NCI-H1092 (cell line): ENCODE results near the gene ABLIM2.

ENCODE experiments used
- DNase-seq: peaks from one replicate; lab custom pipeline; 2025; lab: John Stamatoyannopoulos, UW

The ABLIM2 gene

DNA sequence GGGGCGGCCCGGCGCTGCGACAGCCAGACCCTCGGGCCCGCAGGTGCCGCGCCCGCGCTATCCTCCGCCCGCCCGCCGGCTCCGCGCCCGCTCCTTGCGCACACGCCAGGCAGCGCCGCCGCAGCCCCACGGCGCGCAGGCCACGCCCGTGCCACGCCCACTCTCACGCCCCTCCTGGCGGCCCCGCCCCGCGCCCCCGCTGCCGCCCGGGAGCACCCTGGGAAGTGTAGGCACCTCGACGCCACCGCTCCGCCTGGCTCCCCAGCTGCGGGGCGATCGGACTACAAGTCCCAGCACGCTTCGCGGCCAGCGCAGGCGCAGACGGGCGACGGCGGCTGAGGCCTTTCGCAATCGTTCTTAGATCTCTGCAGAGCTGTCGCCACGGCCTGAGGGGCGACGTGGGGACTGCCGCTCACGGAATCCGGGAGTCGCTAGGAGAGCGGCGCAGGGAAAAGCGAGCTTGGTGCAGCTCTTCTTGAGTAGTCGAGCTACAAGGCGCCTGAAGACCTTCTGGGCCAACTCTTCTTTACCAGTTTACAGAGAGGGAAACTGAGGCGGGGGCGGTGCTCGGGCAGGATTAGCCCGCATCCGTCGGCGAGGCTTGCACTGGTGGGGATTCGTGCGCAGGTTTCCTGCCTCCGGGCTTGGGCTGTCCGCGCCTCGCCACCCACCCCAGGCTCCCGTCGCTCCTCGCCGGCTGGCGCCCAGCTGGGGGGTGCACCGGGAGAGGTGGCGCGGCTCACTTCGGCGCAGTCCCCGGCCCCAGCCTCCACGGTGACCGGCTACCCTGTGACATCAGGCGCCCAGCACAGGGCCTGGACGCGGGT lies at the start of gene ABLIM2:
Gene ABLIM2 (minus strand): TSS at position 104 of the 827 bp plus-strand sequence. CDS start 124 bp downstream, outside the sequence.
- peak; percentile 96 for DNase-seq

DNA sequence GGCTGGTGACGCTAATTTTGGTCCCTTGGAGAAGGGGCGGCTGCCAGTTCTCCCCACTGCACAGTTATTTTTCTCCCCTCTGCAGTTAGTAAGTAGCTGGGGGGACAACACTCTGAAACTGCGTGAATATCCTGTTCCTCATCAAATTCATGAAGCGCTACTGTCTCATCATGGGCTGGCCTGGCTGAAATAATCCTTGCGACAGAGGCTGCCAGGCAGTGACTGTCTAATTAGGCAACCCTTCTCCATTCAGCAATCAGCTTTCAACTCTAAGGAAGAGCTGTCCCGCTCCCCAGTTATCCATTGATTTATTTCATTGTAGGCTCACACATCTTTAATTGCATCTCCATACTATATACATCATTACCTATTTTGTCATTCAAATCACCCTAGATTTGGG lies 48.7 kb upstream of the ABLIM2 start:
- no peak for DNase-seq

DNA sequence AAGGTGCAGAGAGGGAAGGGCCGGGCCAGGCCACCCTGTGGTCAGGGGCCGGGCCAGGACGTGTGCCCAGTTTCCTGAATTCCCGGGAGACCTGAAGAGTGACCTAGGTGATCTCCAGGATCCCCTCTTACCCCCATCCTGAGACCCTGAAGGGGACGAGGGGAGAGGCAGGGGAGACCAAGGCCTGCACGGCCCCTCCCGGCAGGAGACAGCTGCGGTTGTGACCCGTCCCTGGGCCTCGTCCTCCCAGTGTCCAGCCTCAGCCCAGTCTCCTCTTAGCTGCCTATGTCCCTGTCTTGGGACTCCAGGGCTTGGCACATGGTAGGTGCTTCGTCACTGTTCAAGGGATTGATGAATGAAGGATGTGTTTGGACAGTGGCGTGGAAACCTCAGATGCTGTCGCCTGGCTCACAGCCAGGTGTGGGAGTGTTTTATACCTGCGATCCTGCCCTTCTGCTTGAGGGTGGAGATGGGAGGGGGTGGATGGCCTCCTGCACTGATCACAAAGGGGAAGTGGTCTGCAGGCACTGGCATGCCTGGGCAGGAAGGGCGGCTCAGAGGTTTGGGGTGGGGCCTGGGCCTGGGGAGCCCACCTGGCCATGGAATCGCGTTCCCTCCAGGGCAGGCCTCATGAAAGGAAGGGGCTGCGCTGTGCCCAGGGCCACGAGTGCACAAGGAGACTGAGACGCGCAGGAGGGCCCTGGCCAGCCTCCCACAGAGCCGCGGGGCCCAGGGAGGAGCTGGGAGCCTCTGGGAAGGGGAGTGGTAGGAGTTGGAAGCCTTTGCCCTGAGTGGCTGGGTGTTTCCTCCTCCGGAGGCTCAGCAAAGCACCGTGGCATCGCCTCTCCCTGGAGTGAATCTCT lies 47.4 kb upstream of the ABLIM2 start:
- DNase-seq = no peak

DNA sequence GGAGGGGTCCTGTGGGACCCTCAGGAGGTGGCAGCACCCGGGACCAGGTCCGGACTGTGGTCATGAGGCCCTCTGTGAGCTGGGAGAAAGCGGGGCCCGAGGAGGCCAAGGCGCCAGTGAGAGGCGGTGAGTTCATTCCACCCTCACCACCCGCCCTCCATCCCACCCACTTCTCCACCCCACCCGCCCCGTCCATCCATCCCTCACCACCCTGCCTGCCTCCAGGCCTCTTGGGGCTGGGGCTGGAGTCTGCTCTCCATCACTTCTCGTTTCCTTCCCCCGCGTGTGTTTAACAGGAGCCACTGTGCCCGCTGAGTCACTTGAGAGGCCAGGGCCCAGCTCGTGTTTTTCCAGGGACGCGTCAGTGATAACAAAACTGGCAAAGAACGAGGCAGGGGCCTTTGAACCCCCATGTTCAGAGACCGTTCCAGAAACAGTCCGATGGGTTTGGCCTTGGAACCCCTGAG lies 46.7 kb upstream of the ABLIM2 start:
- no peak for DNase-seq

DNA sequence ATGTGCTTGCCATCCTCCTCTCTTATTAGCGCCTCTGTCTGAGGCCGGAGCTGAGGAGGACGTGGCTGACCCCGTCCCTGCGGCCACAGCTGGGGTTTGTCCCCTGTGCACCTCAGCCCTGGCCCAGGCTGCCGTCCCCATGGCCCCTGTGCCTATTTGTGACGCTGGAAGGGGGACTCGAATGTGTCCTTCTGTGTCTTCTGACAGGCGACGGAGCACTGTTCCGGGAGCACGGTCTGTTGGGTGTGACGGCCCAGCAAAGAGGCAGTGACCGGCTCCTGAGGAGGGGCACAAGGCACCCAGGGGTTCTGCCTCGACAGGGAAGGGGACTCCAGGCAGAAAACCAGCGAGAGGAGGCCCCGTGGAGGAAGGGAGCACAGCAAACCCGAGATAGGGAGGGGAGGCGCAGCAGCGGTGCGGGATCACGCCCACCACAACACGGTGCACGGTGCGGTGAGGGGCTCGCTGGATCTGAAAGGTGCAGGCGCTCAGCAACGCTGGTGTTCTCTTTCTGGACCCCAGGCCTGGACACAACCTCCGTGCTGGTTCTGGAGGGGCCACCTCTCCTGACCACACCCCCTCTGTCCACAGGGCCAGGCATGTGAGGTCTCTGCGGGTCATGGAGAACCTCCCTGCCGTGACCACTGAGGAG lies 46.1 kb upstream of the ABLIM2 start:
- DNase-seq = no peak

DNA sequence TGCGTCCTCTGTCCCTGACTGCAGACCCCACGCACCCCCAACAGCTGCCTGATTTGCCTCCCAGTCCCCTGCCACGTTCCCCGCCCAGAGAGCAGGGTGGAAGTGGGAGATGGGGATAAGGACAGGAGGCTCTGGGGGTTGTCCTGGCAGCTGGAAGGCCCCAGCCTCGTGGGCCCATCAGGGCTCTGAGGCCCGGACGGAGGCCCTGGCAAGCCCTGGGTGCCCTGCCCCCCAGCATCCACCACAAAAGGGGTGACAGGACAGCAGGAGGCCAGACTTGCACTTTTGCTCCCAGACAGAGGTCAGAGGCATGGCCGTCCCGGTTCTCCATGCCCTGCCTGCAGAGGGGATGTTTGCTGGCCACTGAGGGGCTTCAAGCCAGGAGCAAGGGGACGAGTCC lies 45.2 kb upstream of the ABLIM2 start:
- no peak for DNase-seq

DNA sequence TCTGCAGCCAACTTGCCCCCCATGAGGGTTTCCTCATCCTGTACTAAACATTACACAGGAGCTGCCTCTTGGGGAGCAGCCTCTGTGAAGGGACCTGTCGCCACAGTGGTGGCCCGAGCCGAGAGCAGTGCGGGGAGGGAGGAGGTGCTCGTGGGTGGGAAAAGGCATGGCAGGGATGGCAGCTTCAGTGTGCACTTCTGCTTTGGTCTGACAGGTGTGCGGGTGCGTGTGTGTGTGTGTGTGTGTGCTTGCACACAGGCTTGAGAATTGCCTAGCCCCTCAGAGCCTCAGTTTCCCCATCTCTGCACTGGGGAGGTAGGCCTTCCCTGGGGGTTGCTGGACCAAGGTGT lies 44.4 kb upstream of the ABLIM2 start:
- DNase-seq = no peak

DNA sequence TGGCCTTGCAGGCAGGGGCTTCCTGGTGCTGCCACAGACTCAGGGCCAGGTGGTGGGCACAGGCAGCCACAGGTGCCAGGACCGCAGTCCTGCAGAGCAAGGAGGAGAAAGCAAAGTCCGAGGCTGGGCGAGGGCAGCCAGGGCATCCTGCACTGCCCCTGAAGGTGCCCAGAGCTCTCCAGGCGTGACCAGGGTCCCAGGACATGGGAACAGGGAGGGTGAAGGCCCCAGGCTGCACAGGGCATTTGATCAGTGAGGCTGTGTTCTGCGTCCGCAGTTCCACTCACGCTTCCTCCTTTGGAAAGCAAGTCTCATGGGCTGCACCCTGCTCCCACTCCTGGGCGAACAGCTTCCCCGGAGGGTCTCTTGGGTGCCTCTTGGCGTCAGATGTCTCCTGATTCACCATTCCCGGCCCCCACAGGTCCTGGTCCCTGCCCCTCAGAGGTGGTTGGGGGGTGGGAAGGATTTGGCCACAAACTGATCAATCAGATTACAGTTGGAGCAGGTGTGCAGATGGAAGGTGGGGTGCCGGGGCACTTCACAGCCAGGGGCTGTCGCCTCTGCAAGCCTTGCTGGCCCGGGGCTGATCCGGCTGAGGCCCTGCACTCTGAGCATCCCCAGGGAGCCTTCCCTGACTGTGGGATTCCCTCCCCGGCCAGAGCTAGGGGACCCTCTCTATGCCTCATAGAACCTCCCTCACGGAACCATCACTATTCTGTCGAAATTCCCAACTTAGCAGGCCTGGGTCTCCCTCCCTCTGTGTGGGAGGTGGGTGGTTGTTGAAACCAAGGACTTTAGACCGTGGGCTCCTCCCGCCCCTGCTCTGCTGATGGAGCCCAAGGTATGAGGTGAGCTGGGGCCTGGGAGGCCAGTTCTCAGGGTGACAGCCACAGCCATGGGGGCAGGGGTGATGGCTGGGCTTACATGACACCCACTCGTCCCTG lies 43.8 kb upstream of the ABLIM2 start:
- DNase-seq = no peak

DNA sequence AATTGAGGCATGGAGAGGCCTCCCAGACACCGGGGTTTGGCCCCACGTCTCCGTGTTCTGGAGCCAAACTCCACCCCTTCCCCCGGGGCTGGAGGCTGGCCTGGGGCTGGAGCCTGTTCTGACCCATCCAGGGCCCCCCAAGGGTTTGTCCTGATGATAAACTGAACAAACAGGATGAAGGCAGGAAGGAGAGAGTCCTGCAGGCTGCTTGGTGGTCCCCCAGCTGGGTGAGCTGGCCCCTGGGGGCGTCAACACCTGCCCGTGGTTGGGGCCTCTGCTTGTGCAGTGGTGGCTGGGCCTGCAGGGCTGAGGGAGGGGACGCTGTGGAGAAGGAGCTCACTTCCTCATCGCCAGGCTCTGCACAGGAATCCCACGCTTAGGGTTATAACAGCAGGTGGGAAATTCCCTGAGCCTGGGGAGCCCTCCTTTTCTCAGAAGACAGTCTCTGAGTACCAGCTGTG lies 42.7 kb upstream of the ABLIM2 start:
- DNase-seq = no peak

DNA sequence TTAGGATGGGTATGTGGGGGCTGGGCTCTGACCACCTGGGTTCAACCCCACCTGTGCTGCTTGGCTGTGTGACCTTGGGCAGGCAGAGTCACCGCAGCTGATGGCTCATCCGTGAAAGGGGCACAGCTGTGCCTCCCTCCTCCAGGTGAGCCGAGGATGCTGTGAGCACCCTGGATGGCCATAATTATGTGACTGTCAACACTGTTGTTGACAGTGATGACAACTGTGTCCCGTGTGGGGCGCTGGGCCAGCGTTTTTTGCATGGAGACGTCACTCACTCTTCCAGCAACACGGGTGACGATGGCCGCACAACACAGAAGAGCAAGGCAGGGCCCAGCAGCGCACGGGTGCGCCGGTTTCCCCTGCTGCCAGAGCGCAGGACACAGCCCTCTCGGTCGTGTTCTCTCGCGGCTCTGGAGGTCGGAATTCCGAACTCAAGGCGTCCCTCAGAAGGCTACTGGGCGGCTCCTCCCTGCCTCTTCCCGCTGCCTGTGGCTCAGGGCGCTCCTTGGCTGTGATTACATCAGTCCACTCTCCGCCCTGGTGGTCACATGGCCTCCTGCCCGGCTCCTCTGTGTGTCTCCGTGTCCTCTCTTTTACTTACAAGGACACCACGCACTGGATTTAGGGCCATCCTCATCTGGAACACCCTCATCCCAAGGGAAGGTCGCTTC lies 41.8 kb upstream of the ABLIM2 start:
- no peak for DNase-seq

DNA sequence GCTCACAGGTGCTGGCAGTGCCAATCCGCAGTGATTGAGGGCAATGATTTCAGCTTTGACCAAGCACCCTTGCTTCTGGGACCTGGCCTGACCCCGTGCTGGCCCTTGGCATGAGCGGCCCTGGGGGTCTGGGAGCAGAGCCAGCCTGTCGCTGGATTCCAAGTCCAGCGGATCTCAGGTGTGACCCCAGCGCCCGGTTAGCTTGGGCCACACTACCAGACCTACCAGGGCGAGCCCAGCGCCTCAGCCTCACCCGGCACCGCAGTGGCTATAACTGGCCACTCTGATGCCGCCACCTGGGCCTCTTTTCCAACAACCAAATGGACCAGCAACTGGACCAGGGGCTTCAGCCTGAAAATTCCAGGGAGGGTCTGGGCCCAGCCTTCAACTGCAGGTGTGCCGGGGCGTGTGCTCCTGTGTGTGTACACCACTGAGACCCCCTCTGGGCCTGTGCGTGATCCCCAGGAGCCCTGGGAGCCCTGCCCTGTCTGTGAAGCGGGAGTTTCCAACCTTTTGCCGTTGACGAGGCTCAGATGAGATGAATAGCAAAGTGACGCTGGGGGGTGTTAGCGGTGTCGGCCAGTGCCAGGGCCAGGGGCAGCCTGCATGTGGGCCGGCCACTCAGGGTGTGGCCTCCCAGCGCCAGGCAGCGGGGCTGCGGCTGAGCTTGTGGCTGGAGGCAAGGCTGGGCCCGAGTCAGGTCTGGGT lies 41.1 kb upstream of the ABLIM2 start:
- no peak for DNase-seq

DNA sequence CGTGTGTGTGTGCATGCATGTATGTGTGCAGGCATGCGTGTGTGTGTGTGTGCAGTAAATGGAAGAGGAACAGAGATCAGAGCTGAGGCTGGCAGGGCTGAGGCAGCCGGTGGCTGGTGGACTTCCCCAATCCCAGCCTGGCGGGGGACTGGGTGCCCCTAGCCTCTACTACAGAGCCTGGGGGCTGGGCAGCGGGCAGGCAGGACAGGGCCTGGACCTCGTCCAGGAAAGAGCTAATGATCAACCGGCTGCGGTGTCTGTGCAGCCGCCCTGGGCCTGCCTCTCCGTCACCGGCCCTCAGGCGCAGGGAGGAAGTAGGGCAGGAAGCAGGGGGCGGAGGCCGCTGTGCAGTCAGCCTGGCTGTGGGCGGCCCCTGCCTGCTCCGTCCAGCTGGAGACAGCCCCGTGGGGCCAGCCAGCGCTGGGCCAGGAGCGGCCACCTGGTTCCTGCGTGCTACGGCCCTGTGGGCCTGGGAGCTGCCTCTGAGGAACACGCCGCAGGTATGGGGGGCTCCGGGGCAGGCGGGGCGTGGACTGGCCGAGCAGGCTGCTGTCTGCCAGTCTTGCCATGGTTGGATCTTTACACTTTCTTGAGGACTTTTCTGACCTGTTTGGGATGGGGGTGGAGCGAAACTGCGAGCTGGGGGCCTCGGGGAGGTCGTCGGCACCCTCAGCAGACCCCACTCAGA lies 40.4 kb upstream of the ABLIM2 start, which contains the start of gene SH3TC1:
Gene SH3TC1 (plus strand): TSS at position 385 of the 688 bp plus-strand sequence. CDS start 5,905 bp downstream, outside the sequence.
- peak; percentile 56 for DNase-seq

DNA sequence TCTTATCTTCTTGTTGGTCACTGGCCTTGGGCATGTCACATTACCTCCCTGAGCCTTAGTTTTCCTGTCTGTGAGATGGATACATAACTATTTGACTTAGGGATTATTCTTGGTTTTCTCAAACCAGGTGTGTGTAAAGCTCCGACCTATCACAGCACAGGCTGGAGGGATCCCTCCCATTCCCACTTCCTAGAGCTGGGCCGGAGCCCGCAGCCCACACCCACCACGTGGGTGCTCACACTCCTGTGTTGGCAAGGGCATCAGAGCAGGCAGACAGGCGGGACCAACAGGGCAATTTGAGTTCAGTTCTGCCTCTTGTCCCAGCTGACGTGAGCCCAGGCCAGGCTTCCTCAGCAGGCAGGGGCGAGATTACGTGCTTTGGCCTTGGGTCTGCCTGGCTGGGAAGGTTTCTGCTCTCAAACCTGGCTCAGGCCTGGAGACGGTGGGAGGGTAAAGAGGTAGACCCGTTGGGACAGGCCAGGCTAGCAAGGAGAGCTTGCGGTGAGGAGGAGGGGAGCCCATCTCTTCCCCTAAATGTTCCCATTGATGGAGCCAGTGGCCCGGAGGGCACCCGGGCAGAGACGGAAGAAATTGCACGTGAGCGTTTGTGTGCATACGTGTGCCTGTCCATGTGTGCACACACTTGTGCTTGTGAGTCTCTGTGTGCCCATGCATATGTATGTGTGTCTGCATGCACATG lies 39.7 kb upstream of the ABLIM2 start:
- no peak for DNase-seq

DNA sequence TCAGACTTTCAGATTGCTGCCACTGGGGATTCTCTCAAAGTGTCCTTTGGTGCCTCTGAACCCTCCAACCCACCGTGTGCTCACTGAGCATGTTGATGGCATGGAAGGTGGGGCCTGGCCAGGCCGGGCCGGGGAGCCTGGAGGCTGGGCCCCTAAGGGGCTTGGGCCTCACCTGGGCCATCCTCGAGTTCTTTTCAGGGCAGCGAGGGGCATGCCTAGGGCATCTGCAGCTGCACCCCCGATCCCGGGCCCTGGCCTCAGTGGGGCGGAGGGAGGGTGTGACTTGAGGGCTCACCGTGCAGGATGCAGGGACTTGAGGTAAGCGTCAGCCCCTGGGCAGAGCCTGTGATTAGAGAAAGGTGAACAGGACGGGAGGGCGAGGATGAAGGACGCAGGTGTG lies 38.9 kb upstream of the ABLIM2 start:
- no peak for DNase-seq

DNA sequence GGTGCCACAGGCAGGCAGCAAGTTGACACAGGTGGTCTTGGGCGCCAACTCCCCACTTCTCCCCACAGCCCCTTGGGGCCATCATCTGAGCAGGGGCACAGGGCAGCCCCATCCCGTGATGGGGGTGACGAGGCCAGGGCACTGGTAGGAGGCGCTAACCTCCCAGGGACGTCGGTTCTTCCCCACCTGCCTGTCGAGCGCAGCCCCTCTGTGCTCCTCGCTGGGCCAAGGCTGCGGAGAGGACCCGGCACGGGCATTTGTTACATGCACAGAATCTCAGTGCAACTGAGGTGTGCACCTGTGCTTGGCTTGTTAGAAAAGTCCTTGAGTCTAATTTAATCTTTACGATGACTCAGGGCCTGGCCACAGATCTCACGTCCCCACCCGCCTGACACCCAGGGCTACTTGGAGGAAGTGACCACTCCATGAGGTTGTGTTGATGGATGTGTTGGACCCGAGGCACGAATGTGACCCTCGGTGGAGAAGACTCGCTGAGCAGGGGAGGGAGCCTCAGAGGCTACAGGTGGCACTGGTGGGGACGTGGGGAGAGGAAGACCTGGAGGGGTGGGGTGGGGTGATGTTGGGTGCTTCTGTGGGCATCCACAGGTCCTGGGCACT lies 37.3 kb upstream of the ABLIM2 start:
- no peak for DNase-seq

DNA sequence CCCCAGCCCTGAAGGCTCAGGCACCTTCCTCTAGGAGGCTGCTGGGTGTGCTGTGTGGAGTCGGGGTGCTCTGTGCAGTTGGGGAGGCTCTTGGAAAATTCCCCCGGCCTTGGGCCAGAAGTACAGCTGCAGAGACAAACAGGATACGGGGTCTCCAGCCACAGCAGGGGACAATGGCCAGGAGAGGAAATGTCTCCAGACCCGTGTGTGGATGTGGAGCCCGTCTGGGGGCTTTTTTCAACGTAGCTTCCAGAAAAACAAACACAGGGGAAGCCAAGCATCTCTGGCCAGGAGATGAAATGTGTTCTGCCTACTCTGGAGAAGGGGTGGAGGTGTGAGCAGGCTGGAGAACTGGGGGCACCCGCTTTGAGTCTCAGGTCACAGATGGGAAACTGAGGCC lies 36.8 kb upstream of the ABLIM2 start:
- DNase-seq = no peak

DNA sequence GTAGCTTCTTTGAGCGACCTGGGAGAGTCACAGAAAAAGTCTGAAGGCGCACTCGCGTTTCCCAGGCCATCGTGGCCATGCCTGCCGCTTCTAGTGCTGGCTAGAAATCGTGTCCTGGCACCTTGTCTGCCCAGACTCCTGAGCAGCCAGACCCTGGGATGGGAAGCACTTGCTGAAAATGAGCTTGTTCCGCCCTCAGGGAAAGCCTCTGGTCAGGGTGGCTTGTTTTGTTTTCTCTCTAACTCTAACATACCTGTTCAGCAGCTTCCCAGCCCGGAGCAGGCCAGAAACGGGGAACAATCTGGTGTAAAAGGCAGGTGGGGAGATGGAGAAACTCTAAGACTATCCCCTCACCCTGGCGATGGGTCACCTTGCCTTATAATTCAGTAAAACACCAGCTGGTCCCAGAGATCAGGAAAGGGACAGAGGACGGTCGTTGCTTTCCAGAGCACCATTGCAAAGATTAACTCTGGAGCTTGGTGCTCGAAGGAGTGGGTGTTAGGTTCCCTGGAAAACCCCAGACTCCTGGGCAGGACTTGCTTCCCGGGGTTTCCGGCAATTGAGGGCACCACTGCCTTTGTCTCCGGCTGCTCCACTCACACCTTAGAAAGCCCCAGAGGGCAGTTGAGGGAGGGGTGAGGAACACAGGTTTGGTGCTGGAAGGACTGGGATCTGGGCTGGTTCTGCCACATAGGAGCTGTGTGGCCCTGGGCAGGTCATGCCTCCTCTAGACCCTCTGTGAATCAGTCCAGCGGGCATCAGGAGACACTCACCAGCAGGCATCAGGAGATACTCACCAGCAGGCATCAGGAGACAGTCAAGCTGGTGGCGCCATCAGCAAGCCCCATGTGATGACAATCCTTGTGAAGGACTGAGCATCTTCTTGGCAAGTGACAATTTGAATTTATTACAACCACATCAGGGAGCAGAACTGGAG lies 36.0 kb upstream of the ABLIM2 start:
- no peak for DNase-seq
